Sciatic nerve (tissue), 2 donors: ENCODE data around the gene RAB11FIP2. TPM values are rescaled to one million over a fixed set of nuclear protein-coding genes. Genes with fewer than 3 reads are reported as not detected.

ENCODE experiments used
- ATAC-seq: fragments of 200-7000 bp; cut with Tn5 transposase; one replicate; pipeline ENCODE4 v1.9.1; 2020; ENCODE audit warnings: mild to moderate bottlenecking, moderate library complexity
- DNase-seq: peaks from one replicate; pipeline ENCODE4 v3.0.0-alpha.2; 2020; ENCODE audit warnings: low spot score
- intact Hi-C: fragments of 100-400 bp; cut with DNase I; formaldehyde crosslinking; loops from one replicate; pipeline ENCODE4 v1.14.2; 2022
- total RNA-seq: library from RNA; stranded (reverse); fragmentation: NEBNext Ultra II Directional; extraction: Animal tissue kit (Norgen Biotek cat#: 25700); gene quantifications from one replicate; pipeline ENCODE4 v1.2.1, GENCODE V29; 2021
- donor health status: DM: no; HTN: no; CAD: no.
- donor health status: DM: no; HTN: no; CAD: no.

The RAB11FIP2 gene
- total RNA-seq, 1 donor from 2014 or later, result 30.2 TPM

GRCh38 chr10:117993166-117993565 lies 53.6 kb downstream of the RAB11FIP2 start:
- DNase-seq, result no peak
- no peak for ATAC-seq
- intact Hi-C loops, result no loop called here

- intact Hi-C loops, result no loop called here
- ATAC-seq (no peak), DNase-seq (no peak)
Measured at GRCh38 chr10:117991701-117992100, 55.0 kb downstream of the RAB11FIP2 start.

GRCh38 chr10:117989962-117990361 lies 56.8 kb downstream of the RAB11FIP2 start:
- ATAC-seq (no peak), DNase-seq (no peak)
- intact Hi-C loops, result no loop called here

- DNase-seq (no peak), ATAC-seq (no peak)
- intact Hi-C loops, result no loop called here
Measured at GRCh38 chr10:117988814-117989213, 57.9 kb downstream of the RAB11FIP2 start.

DNA sequence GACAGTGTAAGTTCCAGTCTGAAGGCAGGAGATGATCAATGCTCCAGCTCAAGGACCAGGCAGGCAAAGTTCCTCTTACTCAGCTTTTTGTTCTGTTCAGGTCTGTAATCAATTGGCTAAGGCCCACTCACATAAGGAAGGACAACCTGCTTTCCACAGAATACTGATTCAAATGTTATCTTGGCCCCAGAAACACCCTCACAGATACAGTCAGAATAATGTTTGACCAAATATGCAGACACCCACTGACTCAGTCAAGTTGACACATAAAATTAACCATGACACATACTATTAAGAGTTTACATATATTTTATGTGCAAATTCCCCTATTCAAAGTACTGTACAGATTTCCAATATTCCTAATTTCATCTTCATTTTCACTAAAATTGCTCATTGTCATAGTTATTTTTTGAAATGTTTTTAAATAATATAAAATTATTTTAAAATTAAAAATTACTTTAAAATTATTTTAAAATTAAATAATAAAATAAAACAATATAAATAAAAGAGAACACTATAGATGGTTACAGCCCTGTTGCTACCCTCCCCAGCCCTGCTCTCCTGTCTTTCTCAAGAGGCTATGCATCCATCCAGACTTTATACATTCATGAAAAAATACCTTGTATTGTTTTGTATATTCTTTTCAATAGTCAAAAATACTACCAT lies 59.4 kb downstream of the RAB11FIP2 start:
- DNase-seq (no peak), ATAC-seq (no peak)

GRCh38 chr10:117983961-117984360 lies 62.8 kb downstream of the RAB11FIP2 start:
- ATAC-seq, result no peak
- intact Hi-C loops, result no loop called here
- DNase-seq, result no peak

More for the DNA sequence above, 59.4 kb downstream of the RAB11FIP2 start:
- intact Hi-C loops, result no loop called here

- no peak for DNase-seq
- intact Hi-C loops, result no loop called here
- ATAC-seq, result no peak
Measured at GRCh38 chr10:117980755-117981702, 65.7 kb downstream of the RAB11FIP2 start.

DNA sequence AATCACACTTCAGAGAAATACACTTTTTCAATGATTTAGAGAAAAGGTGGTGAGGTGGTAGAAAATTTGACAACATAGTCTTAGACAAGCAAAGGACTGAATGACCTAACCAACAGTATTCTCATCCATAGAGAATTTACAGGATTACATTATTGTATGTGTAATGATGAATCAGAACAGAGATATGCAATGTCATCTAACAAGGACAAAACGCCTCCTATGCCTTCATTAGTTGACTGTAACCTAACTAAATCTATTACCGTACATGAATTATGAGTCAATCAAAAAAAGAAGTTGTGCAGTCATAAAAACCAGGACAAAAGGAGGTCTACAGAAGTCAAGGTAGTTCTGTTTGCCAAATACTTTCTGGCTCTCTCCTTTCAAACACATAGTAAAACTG lies 66.5 kb downstream of the RAB11FIP2 start:
- intact Hi-C loops, result no loop called here
- DNase-seq, result no peak
- ATAC-seq, result no peak

DNA sequence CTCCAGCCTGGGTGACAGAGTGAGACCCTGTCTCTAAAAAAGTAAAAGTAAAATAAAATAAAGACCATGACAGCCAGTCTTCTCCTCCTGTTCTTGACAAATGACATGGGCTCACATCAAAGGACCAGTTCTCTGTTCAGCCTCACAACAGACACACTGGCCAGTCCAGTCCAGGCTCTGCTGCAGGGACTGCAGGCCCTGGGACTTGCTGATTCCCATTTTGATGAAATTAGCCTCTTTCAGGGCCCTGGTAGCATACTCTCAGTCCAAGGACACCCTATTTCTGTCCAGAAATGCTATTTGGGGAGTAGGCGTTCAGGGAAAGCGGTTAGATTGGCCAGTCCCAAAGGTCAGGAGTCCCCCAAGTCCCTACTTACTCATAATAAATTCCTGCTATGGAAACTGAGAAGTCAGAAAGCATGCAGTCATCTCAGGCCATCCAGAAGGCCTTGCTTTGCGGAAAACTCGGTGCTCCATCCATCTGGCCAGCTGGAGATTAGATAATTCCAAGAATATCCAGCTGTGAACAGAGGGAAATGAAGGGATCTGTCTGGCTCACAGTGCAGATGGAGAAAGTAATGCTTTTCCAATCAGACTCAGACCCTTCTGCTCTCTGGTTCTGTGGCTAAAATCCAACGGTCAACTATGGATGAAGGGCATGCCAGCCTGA lies 74.4 kb downstream of the RAB11FIP2 start:
- intact Hi-C loops, result no loop called here
- ATAC-seq (no peak), DNase-seq (no peak)

- intact Hi-C loops, result no loop called here
Measured at GRCh38 chr10:117970962-117971361, 75.8 kb downstream of the RAB11FIP2 start.

DNA sequence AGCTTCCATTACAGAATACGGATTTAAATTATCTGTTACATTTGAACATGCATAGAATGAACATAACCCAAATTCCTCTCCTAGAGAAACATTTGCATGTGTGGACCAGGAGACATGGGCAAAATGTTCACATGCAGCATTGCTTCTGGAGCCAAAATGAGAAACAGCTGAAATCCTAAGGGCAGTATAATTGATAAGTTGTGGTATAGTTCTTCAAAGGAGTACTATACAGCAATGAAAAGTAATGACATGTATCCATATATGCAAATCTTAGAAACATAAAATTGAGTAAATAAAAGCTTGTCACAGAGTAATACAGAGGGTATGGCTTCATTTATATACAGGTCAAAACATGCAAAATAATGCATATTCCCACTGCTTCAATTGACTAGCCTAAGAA lies 77.1 kb downstream of the RAB11FIP2 start:
- DNase-seq, result no peak
- ATAC-seq, result no peak
- intact Hi-C loops, result no loop called here

More at GRCh38 chr10:117970962-117971361, 75.8 kb downstream of the RAB11FIP2 start:
- ATAC-seq (no peak), DNase-seq (no peak)

GRCh38 chr10:117968354-117969182 lies 78.2 kb downstream of the RAB11FIP2 start:
- intact Hi-C loops, result no loop called here
- no peak for DNase-seq
- ATAC-seq, result no peak

DNA sequence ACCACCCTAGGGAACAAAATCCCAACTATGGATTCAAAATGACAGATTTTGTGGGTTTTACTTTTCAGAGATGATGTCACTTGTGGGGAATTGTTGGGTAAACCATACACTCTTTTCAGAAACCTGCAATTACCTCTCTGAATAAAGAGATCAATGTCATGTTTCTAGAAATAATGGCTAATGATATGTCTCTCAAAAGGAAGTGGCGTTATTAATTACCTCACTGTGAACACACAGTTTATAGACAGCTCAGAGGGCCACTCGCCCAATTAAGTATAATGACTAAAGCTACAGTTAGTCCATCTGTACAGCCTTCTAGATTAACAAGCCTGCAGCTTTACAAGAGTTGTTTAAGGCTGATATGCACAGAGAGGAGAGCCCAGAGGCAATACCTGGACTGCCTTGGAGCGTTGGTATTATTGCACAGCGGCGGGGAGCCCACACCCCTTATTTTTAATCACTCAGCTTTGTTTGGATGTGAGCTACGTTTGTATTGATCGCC lies 79.5 kb downstream of the RAB11FIP2 start:
- DNase-seq (no peak), ATAC-seq (no peak)
- intact Hi-C loops, result no loop called here

DNA sequence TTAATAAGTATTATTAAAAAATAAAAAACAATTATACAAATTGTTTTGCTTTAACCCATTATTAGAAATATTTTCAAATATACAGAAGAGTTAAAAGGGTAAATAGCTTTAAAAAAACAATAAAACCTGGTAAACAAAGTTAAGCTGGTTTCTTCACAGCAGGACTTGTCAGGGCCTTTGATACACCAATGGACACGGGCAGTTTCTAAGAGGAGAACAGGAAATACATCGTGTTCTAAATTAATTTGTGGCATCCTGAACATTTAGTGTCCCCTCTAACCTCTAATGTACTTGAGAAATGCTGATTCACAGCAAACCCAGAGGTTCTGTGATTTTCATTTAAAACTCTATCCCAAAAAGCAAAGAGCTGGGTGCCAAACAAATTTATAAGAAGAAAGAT lies 80.8 kb downstream of the RAB11FIP2 start:
- DNase-seq (no peak), ATAC-seq (no peak)
- intact Hi-C loops, result no loop called here

DNA sequence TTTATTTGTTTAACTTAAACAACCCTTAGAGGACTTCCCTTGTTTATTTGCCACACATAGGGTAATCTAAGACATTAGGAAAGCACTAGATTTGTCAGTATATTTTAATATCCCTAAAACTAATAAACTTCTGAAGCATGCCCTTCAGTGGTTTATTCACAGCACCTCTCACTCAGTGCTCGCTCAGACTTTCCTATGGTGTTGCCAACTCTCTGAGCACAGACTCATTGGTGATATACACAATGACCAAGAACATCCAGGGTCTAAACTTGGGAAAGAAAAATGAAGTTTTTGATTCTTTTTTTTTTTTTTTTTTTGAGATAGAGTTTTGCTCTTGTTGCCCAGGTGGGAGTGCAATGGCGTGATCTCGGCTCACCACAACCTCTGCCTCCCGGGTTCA lies 82.2 kb downstream of the RAB11FIP2 start:
- no peak for ATAC-seq
- intact Hi-C loops, result no loop called here
- DNase-seq, result no peak

DNA sequence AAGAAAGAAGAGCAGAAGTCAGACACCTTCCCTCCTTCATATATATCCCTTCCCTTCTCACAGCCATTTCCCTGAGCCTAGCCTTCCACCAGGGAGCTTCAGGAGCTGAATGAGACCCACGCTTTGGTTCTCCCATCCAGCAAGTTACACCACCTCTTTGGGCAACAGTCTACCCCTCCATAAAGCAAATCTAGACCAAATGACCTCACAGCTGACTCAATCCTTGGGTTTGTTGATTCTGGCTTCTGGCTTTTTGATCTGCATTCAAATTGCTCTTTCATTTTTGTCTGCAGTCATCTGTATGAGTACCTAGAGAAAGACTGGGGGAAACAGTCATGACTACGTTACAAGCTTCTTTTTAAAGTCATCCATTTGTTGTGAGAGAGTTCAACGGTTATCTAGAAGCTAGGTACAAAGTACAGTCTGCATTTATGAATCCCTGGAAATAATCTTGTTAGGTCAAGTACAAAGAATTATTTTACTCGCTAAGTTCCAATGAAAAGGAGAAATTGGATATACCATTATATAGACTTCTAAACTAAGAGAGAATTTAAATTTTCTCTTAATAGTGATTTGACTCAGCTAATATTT lies 86.3 kb downstream of the RAB11FIP2 start:
- intact Hi-C loops, result no loop called here
- ATAC-seq, result no peak
- no peak for DNase-seq

DNA sequence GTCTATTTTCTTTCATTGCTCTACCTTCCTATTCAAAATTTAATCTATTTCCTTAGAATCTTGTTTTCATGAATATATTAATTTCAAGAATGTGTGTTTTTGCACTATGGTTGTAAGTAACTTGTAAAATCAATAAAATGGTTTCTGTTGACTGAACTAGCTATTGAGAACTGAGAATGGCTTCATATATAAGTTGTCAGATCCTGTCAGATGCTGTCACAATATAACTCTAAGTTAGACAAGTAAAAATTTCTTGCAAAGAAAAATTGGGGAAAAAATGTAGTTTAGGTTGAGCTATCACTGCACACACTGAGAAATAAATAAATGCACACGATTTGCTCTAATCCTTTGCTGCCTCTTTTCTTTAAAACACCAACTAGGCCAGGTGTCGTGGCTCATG lies 89.8 kb downstream of the RAB11FIP2 start:
- ATAC-seq (no peak), DNase-seq (no peak)
- intact Hi-C loops, result no loop called here

- intact Hi-C loops, result no loop called here
- ATAC-seq, result no peak
- DNase-seq, result no peak
Measured at GRCh38 chr10:117955176-117955575, 91.6 kb downstream of the RAB11FIP2 start.
